ENCODE data around the gene ZNF592.

- TF ChIP-seq, protein P1, sequence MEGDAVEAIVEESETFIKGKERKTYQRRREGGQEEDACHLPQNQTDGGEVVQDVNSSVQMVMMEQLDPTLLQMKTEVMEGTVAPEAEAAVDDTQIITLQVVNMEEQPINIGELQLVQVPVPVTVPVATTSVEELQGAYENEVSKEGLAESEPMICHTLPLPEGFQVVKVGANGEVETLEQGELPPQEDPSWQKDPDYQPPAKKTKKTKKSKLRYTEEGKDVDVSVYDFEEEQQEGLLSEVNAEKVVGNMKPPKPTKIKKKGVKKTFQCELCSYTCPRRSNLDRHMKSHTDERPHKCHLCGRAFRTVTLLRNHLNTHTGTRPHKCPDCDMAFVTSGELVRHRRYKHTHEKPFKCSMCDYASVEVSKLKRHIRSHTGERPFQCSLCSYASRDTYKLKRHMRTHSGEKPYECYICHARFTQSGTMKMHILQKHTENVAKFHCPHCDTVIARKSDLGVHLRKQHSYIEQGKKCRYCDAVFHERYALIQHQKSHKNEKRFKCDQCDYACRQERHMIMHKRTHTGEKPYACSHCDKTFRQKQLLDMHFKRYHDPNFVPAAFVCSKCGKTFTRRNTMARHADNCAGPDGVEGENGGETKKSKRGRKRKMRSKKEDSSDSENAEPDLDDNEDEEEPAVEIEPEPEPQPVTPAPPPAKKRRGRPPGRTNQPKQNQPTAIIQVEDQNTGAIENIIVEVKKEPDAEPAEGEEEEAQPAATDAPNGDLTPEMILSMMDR (IDR thresholded peaks at IDR 0.05; ENCODE audit: insufficient read depth, low read length): no peak
- TF ChIP-seq SPI1 (IDR thresholded peaks at IDR 0.05; ENCODE audit: borderline replicate concordance, low read depth) (no peak), POLR2AphosphoS5 (IDR thresholded peaks at IDR 0.05; ENCODE audit: low read depth) (no peak), REST (IDR thresholded peaks at IDR 0.05; ENCODE audit: insufficient replicate concordance, low read depth) (no peak)
These were observed 65.5 kb downstream of the ZNF592 start for GRCh38 chr15:84813931-84814330.

All from HL-60 (cell line).